ENCODE results near the gene KLHL24.

KLHL24 gene

DNA sequence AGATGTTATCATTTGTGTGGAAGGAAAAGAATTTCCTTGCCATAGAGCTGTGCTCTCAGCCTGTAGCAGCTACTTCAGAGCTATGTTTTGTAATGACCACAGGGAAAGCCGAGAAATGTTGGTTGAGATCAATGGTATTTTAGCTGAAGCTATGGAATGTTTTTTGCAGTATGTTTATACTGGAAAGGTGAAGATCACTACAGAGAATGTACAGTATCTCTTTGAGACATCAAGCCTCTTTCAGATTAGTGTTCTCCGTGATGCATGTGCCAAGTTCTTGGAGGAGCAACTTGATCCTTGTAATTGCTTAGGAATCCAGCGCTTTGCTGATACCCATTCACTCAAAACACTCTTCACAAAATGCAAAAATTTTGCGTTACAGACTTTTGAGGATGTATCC is 15.1 kb downstream of the KLHL24 start:
- no peaks in the 10 kb centered on the region for H3K9me2 ChIP-seq (replicated peaks; ENCODE audit: control insufficient read depth, low read length)
- H3K9me3 ChIP-seq (ENCODE audit: control insufficient read depth, insufficient read depth, low read length): peaks cover 32% of the 10 kb centered on the region
- no peaks in the 10 kb centered on the region for H3K27me3 ChIP-seq (ENCODE audit: control insufficient read depth, low read length)
- H3K4me1 ChIP-seq (ENCODE audit: control insufficient read depth, low read length): no peaks in the 10 kb centered on the region
- H3K36me3 ChIP-seq (ENCODE audit: control insufficient read depth, low read length): peaks cover 57% of the 10 kb centered on the region
- TF ChIP-seq EZH2phosphoT487 (IDR thresholded peaks at IDR 0.05; ENCODE audit: borderline replicate concordance, low read length): no peak
- no peak for TF ChIP-seq CTCF (IDR thresholded peaks at IDR 0.05; ENCODE audit: low read depth, low read length, poor library complexity, severe bottlenecking)
- no peak overlapping the region for H3K27ac ChIP-seq (ENCODE audit: low read depth, low read length)
- H4K20me1 ChIP-seq (ENCODE audit: control insufficient read depth, insufficient read depth, low read depth, low read length): no peaks in the 10 kb centered on the region
- H3K4me3 ChIP-seq (ENCODE audit: low read length): no peak overlapping the region
- H3F3A ChIP-seq (ENCODE audit: control insufficient read depth, insufficient read depth): no peaks in the 10 kb centered on the region
- no peak overlapping the region for H3K4me2 ChIP-seq (ENCODE audit: low read length)
- peaks cover 13% of the 10 kb centered on the region for H3K79me2 ChIP-seq (ENCODE audit: control insufficient read depth, low read length)

DNA sequence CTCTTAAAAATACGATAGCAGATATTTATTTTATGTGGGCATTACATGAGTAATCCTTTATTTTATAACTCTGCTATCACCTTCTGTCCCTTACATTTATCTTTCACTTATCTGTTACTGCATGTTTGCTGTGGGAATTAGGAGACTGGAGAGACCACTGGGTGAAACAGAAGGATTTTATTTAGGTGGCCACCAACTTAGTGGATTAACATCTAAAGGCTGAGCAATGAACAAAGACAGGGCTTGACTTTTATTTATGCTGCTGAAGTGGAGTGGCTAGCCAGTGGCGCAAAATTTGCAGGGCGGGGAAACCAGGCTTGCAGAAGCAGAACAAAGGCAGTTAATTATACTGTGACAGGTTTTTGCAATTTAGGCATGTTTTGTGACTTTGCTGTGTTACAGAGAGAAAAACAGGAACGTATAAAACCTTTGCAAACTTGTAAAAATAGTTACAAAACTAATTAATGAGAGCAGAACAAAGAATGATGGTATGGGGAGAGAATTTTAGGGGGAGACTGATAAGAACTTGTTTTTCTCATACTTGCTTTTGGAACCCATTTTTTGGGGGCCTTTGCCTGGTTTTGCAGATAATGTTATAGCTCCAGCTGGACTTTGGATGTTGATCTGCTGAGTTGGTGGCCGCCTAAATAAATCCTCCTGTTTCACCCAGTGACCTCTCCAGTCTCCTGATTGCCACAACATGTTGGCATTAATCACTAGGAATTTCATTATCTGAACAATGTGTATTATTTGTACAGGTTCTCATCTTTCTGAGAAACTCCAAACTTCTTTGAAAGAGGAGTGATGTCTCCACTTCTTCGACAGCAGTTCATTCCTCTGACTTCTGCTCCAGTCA is 18.0 kb downstream of the KLHL24 start:
- Histone ChIP-seq H3K9me3 (ENCODE audit: control insufficient read depth, insufficient read depth, low read length) (peaks cover 32% of the 10 kb centered on the region), H3F3A (ENCODE audit: control insufficient read depth, insufficient read depth) (no peaks in the 10 kb centered on the region), H3K27me3 (ENCODE audit: control insufficient read depth, low read length) (no peaks in the 10 kb centered on the region), H3K79me2 (ENCODE audit: control insufficient read depth, low read length) (peaks cover 19% of the 10 kb centered on the region), H3K36me3 (ENCODE audit: control insufficient read depth, low read length) (peaks cover 60% of the 10 kb centered on the region), H3K4me1 (ENCODE audit: control insufficient read depth, low read length) (no peaks in the 10 kb centered on the region), H3K4me2 (ENCODE audit: low read length) (no peak overlapping the region), H3K9me2 (replicated peaks; ENCODE audit: control insufficient read depth, low read length) (no peaks in the 10 kb centered on the region), H4K20me1 (ENCODE audit: control insufficient read depth, insufficient read depth, low read depth, low read length) (no peaks in the 10 kb centered on the region), H3K4me3 (ENCODE audit: low read length) (no peak overlapping the region), H3K27ac (ENCODE audit: low read depth, low read length) (no peak overlapping the region)
- TF ChIP-seq CTCF (IDR thresholded peaks at IDR 0.05; ENCODE audit: low read depth, low read length, poor library complexity, severe bottlenecking) (no peak), EZH2phosphoT487 (IDR thresholded peaks at IDR 0.05; ENCODE audit: borderline replicate concordance, low read length) (no peak)

DNA sequence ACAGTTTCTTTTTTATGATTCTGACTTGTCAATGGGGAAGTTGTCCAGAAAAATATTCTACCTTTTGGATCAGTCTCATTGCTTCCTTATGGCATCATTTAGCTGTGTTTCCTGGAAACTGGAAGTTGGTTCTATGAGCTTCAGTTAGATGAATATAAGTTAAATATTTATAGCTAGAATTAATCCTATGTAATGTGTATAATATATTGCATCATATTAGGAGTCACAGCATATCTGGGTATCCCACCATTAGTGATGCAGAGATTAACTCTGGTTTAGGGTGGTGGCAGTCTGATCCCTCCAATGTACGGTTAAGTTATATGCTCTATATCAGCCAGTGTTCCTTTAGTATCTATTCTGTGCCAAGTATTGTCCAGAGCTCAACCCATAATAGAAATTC is 19.3 kb downstream of the KLHL24 start:
- H3K4me2 ChIP-seq (ENCODE audit: low read length): no peak overlapping the region
- H3K27ac ChIP-seq (ENCODE audit: low read depth, low read length): no peak overlapping the region
- no peaks in the 10 kb centered on the region for H3F3A ChIP-seq (ENCODE audit: control insufficient read depth, insufficient read depth)
- H3K79me2 ChIP-seq (ENCODE audit: control insufficient read depth, low read length): peaks cover 22% of the 10 kb centered on the region
- H3K4me1 ChIP-seq (ENCODE audit: control insufficient read depth, low read length): no peaks in the 10 kb centered on the region
- no peaks in the 10 kb centered on the region for H3K9me2 ChIP-seq (replicated peaks; ENCODE audit: control insufficient read depth, low read length)
- peaks cover 32% of the 10 kb centered on the region for H3K9me3 ChIP-seq (ENCODE audit: control insufficient read depth, insufficient read depth, low read length)
- no peaks in the 10 kb centered on the region for H3K27me3 ChIP-seq (ENCODE audit: control insufficient read depth, low read length)
- H4K20me1 ChIP-seq (ENCODE audit: control insufficient read depth, insufficient read depth, low read depth, low read length): no peaks in the 10 kb centered on the region
- peaks cover 65% of the 10 kb centered on the region for H3K36me3 ChIP-seq (ENCODE audit: control insufficient read depth, low read length)
- no peak for TF ChIP-seq CTCF (IDR thresholded peaks at IDR 0.05; ENCODE audit: low read depth, low read length, poor library complexity, severe bottlenecking)
- no peak for TF ChIP-seq EZH2phosphoT487 (IDR thresholded peaks at IDR 0.05; ENCODE audit: borderline replicate concordance, low read length)
- H3K4me3 ChIP-seq (ENCODE audit: low read length): no peak overlapping the region

Measured in DOHH2 (cell line).